T-cell (primary cell): ENCODE results near the gene NPFFR1. TPM values are rescaled to one million over a fixed set of nuclear protein-coding genes. Genes with fewer than 3 reads are reported as not detected.
"Not testable (repeated sequence)": the region's sequence is repeated elsewhere in the genome, so short reads cannot be mapped to it uniquely, and the experiment has no call there.

ENCODE experiments used
- ATAC-seq, 4 experiments: fragments of 200-7000 bp in 3 of 4; fragments of 150-1000 bp in 1 of 4; cut with Tn5 transposase; replicated peaks in 1 of 4; 1 replicate in 3 of 4; 2 replicates in 1 of 4; pipeline ENCODE4 v1.10.0; 2021; ENCODE audit warnings: moderate library complexity in 3 of 4, mild to moderate bottlenecking in 2 of 4, moderate number of reproducible peaks in 1 of 4
- CTCF ChIA-PET, 2 donors: fragments of 300-600 bp; sonication (Branson Sonifier 250); formaldehyde crosslinking; loops; one replicate each; lab custom pipeline; 2022; ENCODE audit warnings: antibody characterized with exemption in 2 of 2; lab: Charles Lee
- POLR2A ChIA-PET, 2 donors: fragments of 300-600 bp; sonication (Branson Sonifier 250); formaldehyde crosslinking; loops; one replicate each; lab custom pipeline; 2022; ENCODE audit warnings: antibody characterized with exemption in 2 of 2; lab: Charles Lee
- DNase-seq, 35 experiments: peaks; one replicate each; pipeline versions ENCODE4 v3.0.0 to v3.0.0-alpha.2; 2013 to 2023
- H3K27ac ChIP-seq: one replicate; pipeline ENCODE4 v1.5.1; 2013; ENCODE audit warnings: low read length
- H3K27me3 ChIP-seq, 2 experiments: replicated peaks in 1 of 2; 1 replicate in 1 of 2; 2 replicates in 1 of 2; pipeline versions ENCODE4 v1.6.1 to v1.7.0; 2013; ENCODE audit warnings: low read length in 1 of 2, mixed read lengths in 1 of 2; ENCODE audit not compliant: control insufficient read depth in 2 of 2, insufficient read depth in 2 of 2; ENCODE audit errors: extremely low read depth in 1 of 2
- H3K36me3 ChIP-seq, 2 donors: 1 replicate in 1 of 2; 2 replicates in 1 of 2; pipeline versions ENCODE4 v1.6.1 to v1.7.0; 2013; ENCODE audit warnings: low read length in 1 of 2; ENCODE audit not compliant: control insufficient read depth in 2 of 2, insufficient read depth in 1 of 2; ENCODE audit errors: extremely low read depth in 1 of 2
- H3K4me1 ChIP-seq, 2 experiments: 1 replicate in 1 of 2; 2 replicates in 1 of 2; pipeline versions ENCODE4 v1.6.1 to v1.7.0; 2013; ENCODE audit warnings: low read length in 2 of 2, mixed read lengths in 1 of 2; ENCODE audit not compliant: insufficient read depth in 2 of 2, control insufficient read depth in 1 of 2; ENCODE audit errors: extremely low read depth in 1 of 2
- H3K4me3 ChIP-seq, 2 donors: 1 replicate in 1 of 2; 2 replicates in 1 of 2; pipeline versions ENCODE4 v1.5.1 to v1.7.0; 2013; ENCODE audit warnings: mild to moderate bottlenecking in 2 of 2, low read length in 1 of 2, moderate library complexity in 1 of 2; ENCODE audit not compliant: control insufficient read depth in 1 of 2; ENCODE audit errors: extremely low read depth in 1 of 2
- H3K9me3 ChIP-seq: 2 replicates; pipeline ENCODE4 v1.7.0; 2013
- H3K27ac Mint-ChIP-seq, 2 donors: one replicate each; pipeline ENCODE4 v1.8.0; 2020 to 2021; ENCODE audit warnings: mild to moderate bottlenecking in 2 of 2, mixed read lengths in 2 of 2
- H3K27me3 Mint-ChIP-seq, 2 donors: one replicate each; pipeline ENCODE4 v1.8.0; 2021 to 2022; ENCODE audit warnings: mixed read lengths in 2 of 2
- H3K36me3 Mint-ChIP-seq: one replicate; pipeline ENCODE4 v1.8.0; 2021; ENCODE audit warnings: mixed read lengths
- H3K4me1 Mint-ChIP-seq, 3 donors: one replicate each; pipeline ENCODE4 v1.8.0; 2020 to 2022; ENCODE audit warnings: mixed read lengths in 3 of 3, mild to moderate bottlenecking in 1 of 3
- H3K4me3 Mint-ChIP-seq, 3 donors: one replicate each; pipeline ENCODE4 v1.8.0; 2020 to 2022; ENCODE audit warnings: mild to moderate bottlenecking in 3 of 3, mixed read lengths in 3 of 3, moderate library complexity in 3 of 3
- H3K9me3 Mint-ChIP-seq, 3 donors: one replicate each; pipeline ENCODE4 v1.8.0; 2020 to 2022; ENCODE audit warnings: mixed read lengths in 3 of 3
- WGBS: methylation state at CpG from one replicate; pipeline ENCODE4 v1.1.5; 2013; ENCODE audit warnings: missing lambda C conversion rate; ENCODE audit not compliant: insufficient coverage; 5-methylcytosine and 5-hydroxymethylcytosine counted together
- total RNA-seq, 35 experiments: library from RNA in 6 of 35; stranded (reverse) in 6 of 35; fragments of 120-200 nt in 1 of 35; gene quantifications; one replicate each; pipeline versions ENCODE4 v1.2.1 to v1.2.4 and lab custom pipeline; 2013 to 2026

Gene NPFFR1
- total RNA-seq, 5 donors from 2014 or later (not counting 1 experiment from before 2014, with no cell fraction given), result not detected

DNA sequence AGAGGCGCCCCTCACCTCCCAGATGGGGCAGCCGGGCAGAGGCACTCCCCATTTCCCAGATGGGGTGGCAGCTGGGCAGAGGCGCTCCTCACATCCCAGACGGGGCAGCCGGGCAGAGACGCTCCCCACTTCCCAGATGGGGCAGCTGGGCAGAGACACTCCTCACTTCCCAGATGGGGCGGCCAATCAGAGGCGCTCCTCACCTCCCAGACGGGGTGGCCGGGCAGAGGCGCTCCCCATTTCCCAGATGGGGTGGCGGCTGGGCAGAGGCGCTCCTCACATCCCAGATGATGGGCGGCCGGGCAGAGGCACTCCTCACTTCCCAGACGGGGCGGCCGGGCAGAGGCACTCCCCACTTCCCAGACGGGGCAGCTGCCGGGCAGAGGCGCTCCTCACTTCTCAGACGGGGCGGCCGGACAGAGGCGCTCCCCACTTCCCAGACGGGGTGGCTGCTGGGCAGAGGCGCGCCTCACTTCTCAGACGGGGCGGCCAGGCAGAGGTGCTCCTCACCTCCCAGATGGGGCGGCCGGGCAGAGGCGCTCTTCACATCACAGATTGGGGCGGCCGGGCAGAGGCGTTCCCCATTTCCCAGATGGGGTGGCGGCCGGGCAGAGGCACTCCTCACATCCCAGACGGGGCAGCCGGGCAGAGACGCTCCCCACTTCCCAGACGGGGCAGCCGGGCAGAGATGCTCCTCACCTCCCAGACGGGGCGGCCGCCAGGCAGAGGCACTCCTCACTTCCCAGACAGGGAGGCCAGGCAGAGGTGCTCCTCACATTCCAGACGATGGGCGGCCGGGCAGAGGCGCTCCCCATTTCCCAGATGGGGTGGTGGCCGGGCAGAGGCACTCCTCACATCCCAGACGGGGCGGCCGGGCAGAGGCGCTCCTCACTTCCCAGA is 44.5 kb downstream of the NPFFR1 start:
- H3K9me3 ChIP-seq, H3K4me1 ChIP-seq, H3K36me3 Mint-ChIP-seq, DNase-seq, H3K4me1 Mint-ChIP-seq, H3K9me3 Mint-ChIP-seq, H3K27ac Mint-ChIP-seq, H3K27me3 Mint-ChIP-seq, POLR2A ChIA-PET, H3K27ac ChIP-seq, H3K36me3 ChIP-seq, ATAC-seq, H3K27me3 ChIP-seq, H3K4me3 Mint-ChIP-seq, H3K4me3 ChIP-seq: not testable (repeated sequence)
- WGBS, result 95% methylated on average over 38 of the region's 55 CpGs
- CTCF ChIA-PET, result interaction anchor here in 1 of 2 donors (0.7 kb wide), 1 partner anchor 68 kb away, joined by 4 read pairs; no protein-coding TSS in a partner anchor

DNA sequence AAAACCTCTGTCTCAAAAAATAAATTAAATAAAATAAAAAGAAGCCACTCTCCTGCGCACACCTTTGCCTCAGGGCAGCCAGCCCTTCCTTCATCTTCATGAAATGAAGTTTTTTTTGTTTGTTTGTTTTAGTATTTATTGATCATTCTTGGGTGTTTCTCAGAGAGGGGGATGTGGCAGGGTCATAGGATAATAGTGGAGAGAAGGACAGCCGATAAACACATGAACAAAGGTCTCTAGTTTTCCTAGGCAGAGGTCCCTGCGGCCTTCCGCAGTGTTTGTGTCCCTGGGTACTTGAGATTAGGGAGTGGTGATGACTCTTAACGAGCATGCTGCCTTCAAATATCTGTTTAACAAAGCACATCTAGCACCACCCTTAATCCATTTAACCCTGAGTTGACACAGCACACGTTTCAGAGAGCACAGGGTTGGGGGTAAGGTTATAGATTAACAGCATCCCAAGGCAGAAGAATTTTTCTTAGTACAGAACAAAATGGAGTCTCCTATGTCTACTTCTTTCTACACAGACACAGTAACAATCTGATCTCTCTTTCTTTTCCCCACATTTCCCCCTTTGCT is 45.8 kb downstream of the NPFFR1 start:
- H3K9me3 ChIP-seq, H3K27ac Mint-ChIP-seq, H3K27me3 Mint-ChIP-seq, ATAC-seq, H3K4me1 ChIP-seq, H3K36me3 ChIP-seq, POLR2A ChIA-PET, H3K4me3 ChIP-seq, H3K27ac ChIP-seq, H3K36me3 Mint-ChIP-seq, CTCF ChIA-PET, H3K4me3 Mint-ChIP-seq, H3K9me3 Mint-ChIP-seq, DNase-seq, H3K27me3 ChIP-seq: not testable (repeated sequence)
- WGBS, result 100% methylated on average over 1 of the region's 6 CpGs
- H3K4me1 Mint-ChIP-seq, result peaks cover 4 to 10% (median 5%) of the 10 kb centered on the region in 3 donors

DNA sequence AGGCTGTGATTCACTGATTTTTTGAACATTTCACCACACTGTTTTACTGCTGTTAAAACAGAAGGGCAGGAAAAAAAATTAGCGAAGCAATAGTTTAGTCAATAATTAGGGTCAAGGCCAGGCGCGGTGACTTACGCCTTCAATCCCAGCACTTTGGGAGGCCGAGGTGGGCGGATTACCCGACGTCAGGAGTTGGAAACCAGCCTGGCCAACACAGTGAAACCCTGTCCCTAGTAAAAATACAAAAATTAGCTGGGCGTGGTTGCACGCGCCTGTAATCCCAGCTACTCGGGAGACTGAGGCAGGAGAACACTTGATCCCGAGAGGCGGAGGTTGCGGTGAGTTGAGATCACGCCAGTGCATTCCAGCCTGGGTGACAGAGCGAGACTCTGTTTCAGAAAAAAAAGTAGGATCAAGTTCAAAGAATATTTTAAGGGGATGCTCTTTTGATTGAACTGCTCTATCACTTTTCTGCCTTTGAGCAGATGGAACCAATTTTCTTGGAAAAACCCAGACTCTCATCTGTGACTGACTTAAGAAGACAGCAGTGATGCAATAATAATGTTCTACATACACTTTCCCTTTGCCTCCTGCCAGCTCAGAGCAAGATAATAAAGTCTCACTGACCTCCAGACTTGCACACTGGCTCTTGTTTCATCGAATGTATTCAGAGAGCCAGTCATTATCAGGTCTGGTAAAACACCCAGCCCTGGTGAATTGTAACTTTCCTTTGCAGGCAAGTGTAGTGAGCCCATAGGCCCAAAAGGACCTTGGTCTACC is 48.9 kb downstream of the NPFFR1 start:
- Mint-ChIP-seq H3K27me3 (no peaks in the 10 kb centered on the region), H3K36me3 (no peaks in the 10 kb centered on the region), H3K27ac (no peak overlapping the region), H3K9me3 (no peaks in the 10 kb centered on the region), H3K4me3 (peak overlapping the region in 1 of 3 donors; percentile 62), H3K4me1 (peaks cover 14 to 26% (median 19%) of the 10 kb centered on the region in 3 donors)
- ChIA-PET CTCF (no interaction called here), POLR2A (no interaction called here)
- 94% methylated on average over 18 of the region's 18 CpGs for WGBS
- Histone ChIP-seq H3K36me3 (peaks cover 0 to 2% of the 10 kb centered on the region in 2 donors), H3K4me3 (no peak overlapping the region), H3K27ac (no peak overlapping the region), H3K9me3 (no peaks in the 10 kb centered on the region), H3K27me3 (no peaks in the 10 kb centered on the region), H3K4me1 (peaks cover 6 to 18% of the 10 kb centered on the region in 2 experiments)
- DNase-seq (no peak), ATAC-seq (no peak)

DNA sequence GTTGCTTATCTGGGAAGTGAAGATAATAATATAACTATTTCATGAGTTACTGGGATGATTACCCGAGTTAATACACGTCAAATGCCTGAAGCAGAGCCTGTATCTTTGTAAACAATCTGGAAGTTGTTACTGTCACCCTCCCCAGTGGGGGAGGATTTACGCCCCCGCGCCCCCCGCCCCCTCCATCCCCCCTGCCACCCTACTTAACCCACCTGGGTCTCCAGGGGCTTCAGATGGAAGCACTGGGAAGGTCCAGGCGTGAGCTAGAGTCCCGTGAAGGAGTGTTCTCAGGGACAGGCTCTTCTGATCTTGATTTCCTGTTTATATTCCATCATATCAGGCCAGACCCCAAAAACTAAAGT is 49.9 kb downstream of the NPFFR1 start:
- WGBS, result no CpG with 5 or more reads among the region's 8 CpGs
- Mint-ChIP-seq H3K27ac (peak overlapping the region; percentile 77 to 92), H3K27me3 (no peaks in the 10 kb centered on the region), H3K4me1 (peaks cover 19 to 32% (median 25%) of the 10 kb centered on the region in 3 donors), H3K4me3 (peak overlapping the region; percentile 78 to 92 (median 83)), H3K9me3 (no peaks in the 10 kb centered on the region), H3K36me3 (peaks cover 5% of the 10 kb centered on the region)
- POLR2A ChIA-PET, result interaction anchor here in 1 of 2 donors (0.6 kb wide), 1 partner anchor 12 kb away, joined by 3 read pairs; no protein-coding TSS in a partner anchor
- H3K9me3 ChIP-seq, result no peaks in the 10 kb centered on the region
- peaks cover 6 to 18% of the 10 kb centered on the region in 2 experiments for H3K4me1 ChIP-seq
- H3K27ac ChIP-seq, result peak overlapping the region; percentile 80
- H3K4me3 ChIP-seq, result peak overlapping the region; percentile 60 to 88
- CTCF ChIA-PET, result interaction anchor here (0.5 to 3.1 kb wide), 9 partner anchors 12 to 133 kb away, joined by 3 to 45 read pairs (median 4); partner anchors contain the start of gene TYSND1 (in 1 of the 2)
- peaks cover 0 to 2% of the 10 kb centered on the region in 2 donors for H3K36me3 ChIP-seq
- DNase-seq (no peak), ATAC-seq (no peak)
- no peaks in the 10 kb centered on the region for H3K27me3 ChIP-seq

DNA sequence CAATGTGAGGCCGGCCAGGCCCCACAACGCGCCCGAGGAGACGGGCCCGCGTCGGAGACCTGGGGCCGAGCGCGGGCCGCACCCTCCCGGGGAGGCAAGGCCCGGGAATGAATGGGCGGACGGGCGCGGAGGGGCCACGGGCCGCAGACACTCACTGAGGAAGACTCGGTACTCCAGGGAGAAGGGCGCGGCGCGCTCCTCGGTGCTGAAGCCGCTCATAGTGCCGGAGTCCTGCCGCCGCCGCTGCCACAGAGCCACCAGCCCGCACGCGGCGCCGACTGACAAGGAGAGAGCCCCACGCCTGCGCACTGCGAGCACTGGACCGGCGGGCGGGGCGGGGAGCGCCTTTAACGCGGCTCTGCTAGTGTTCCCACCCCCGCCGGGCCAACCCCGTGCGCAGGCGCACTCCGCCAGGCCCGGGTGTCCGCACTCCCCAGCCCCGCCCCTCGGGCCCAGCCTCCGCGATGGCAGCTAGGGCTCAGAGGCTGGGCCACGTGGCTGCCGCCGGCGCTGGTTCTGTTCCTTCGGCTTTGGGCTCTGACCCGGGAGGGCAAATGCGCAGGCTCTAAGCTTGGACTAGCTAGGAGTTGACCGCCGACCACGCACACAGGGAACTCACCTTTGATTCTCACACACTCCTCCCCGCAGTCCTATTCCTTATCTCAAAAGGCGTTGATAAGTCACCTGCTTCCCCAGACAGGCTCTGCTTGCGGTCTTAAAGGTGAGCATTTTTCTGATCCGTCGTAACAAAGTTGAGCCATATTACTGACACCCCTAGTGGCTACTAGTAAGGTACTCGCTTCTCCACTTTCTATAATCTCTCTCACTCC is 50.5 kb downstream of the NPFFR1 start, which contains the start of gene PPA1:
Gene PPA1 (minus strand): TSS at position 321 of the 830 bp plus-strand sequence. CDS start 102 bp downstream, at position 219.
- H3K27me3 ChIP-seq, result no peaks in the 10 kb centered on the region
- DNase-seq (peak; percentile 97 to 100 (median 99)), ATAC-seq (peak; percentile 91 to 98 (median 92))
- peak within 1 kb of the TSS; percentile 80 for H3K27ac ChIP-seq
- no peaks in the 10 kb centered on the region for H3K9me3 ChIP-seq
- Mint-ChIP-seq H3K4me3 (peak within 1 kb of the TSS; percentile 78 to 92 (median 83)), H3K27me3 (no peaks in the 10 kb centered on the region), H3K36me3 (peaks cover 8% of the 10 kb centered on the region), H3K4me1 (peaks cover 19 to 37% (median 30%) of the 10 kb centered on the region in 3 donors), H3K27ac (peak within 1 kb of the TSS; percentile 77 to 92), H3K9me3 (no peaks in the 10 kb centered on the region)
- WGBS, result under 1% methylated on average over 69 of the region's 74 CpGs
- peaks cover 0 to 2% of the 10 kb centered on the region in 2 donors for H3K36me3 ChIP-seq
- POLR2A ChIA-PET, result interaction anchor here in 1 of 2 donors (0.6 to 0.8 kb wide), 3 partner anchors 11 to 998 kb away, joined by 3 to 8 read pairs (median 3); no protein-coding TSS in a partner anchor
- CTCF ChIA-PET, result interaction anchor here (0.5 to 3.1 kb wide), 8 partner anchors 12 to 131 kb away, joined by 3 to 45 read pairs (median 4); partner anchors contain the start of gene TYSND1 (in 1 of the 2)
- H3K4me1 ChIP-seq, result peaks cover 6 to 18% of the 10 kb centered on the region in 2 experiments
- H3K4me3 ChIP-seq, result peak within 1 kb of the TSS; percentile 88
